ENCODE results near the gene CKLF. TPM values are rescaled to one million over a fixed set of nuclear protein-coding genes. Genes with fewer than 3 reads are reported as not detected.
A peak's percentile ranks its signal among the peaks of the same experiment; 100 is the strongest.
"Not testable (repeated sequence)": the region's sequence is repeated elsewhere in the genome, so short reads cannot be mapped to it uniquely, and the experiment has no call there.

CKLF gene
- total and polyA plus RNA-seq, 12 donors: 19.6 to 67.9 (median 39.1) TPM

GRCh38 chr16:66512272-66513110 lies 39.9 kb upstream of the CKLF start:
- intact Hi-C loops (cut with DNase I): no loop called here
- peak overlapping the region; percentile 68 to 94 (median 76) for H3K27ac ChIP-seq
- no peaks in the 10 kb centered on the region for H3K9me3 ChIP-seq (replicated peaks in 1 of 3)
- H3K36me3 ChIP-seq (replicated peaks in 1 of 2): no peaks in the 10 kb centered on the region
- no peak overlapping the region for H3K4me3 ChIP-seq
- DNase-seq: peak in 4 of 7 donors; percentile 50 to 66 (median 58)
- 77 to 82% (median 80%) methylated on average over 15 of the region's 15 CpGs for WGBS, 4 donors
- no peaks in the 10 kb centered on the region for H3K27me3 ChIP-seq
- H3K4me1 ChIP-seq (replicated peaks in 1 of 2): peaks cover 40 to 52% of the 10 kb centered on the region in 2 donors
- no peak for TF ChIP-seq POLR2A (IDR thresholded peaks at IDR 0.05)
- no peak for TF ChIP-seq CTCF (IDR thresholded peaks at IDR 0.05)

GRCh38 chr16:66513111-66513723 lies 39.2 kb upstream of the CKLF start:
- 59 to 73% (median 66%) methylated on average over 6 to 8 of the region's 8 CpGs for WGBS, 4 donors
- H3K4me3 ChIP-seq: no peak overlapping the region
- H3K27ac ChIP-seq: peak overlapping the region in 4 of 5 donors; percentile 8 to 94 (median 82)
- intact Hi-C loops (cut with DNase I): no loop called here
- no peaks in the 10 kb centered on the region for H3K36me3 ChIP-seq (replicated peaks in 1 of 2)
- H3K4me1 ChIP-seq (replicated peaks in 1 of 2): peaks cover 47 to 59% of the 10 kb centered on the region in 2 donors
- no peak for TF ChIP-seq CTCF (IDR thresholded peaks at IDR 0.05)
- no peaks in the 10 kb centered on the region for H3K9me3 ChIP-seq (replicated peaks in 1 of 3)
- DNase-seq: peak in 1 of 7 donors; percentile 50
- H3K27me3 ChIP-seq: no peaks in the 10 kb centered on the region

GRCh38 chr16:66514391-66514790 lies 38.0 kb upstream of the CKLF start:
- intact Hi-C loops (cut with DNase I); H3K9me3 ChIP-seq (replicated peaks in 1 of 3); H3K36me3 ChIP-seq (replicated peaks in 1 of 2); H3K27me3 ChIP-seq; H3K4me3 ChIP-seq; H3K27ac ChIP-seq: not testable (repeated sequence)
- peaks cover 52 to 68% of the 10 kb centered on the region in 2 donors for H3K4me1 ChIP-seq (replicated peaks in 1 of 2)
- WGBS, 4 donors: 97 to 100% (median 97%) methylated on average over 5 to 11 of the region's 17 CpGs
- DNase-seq: peak in 1 of 7 donors; percentile 44

GRCh38 chr16:66514980-66515595 lies 37.3 kb upstream of the CKLF start:
- intact Hi-C loops (cut with DNase I); H3K4me3 ChIP-seq; H3K9me3 ChIP-seq (replicated peaks in 1 of 3); H3K36me3 ChIP-seq (replicated peaks in 1 of 2); H3K27me3 ChIP-seq; DNase-seq: not testable (repeated sequence)
- Histone ChIP-seq H3K27ac (peak overlapping the region in 2 of 5 donors; percentile 97 to 99), H3K4me1 (replicated peaks in 1 of 2) (peaks cover 55 to 75% of the 10 kb centered on the region in 2 donors)
- 86 to 94% (median 91%) methylated on average over 7 to 9 of the region's 10 CpGs for WGBS, 4 donors

All from adrenal gland (tissue), 12 donors.